GM19099 (cell line): Measurements from ENCODE around the gene ZMYM2.

Source experiments
- POLR2A ChIP-seq: IDR thresholded peaks from 3 replicates; pipeline ENCODE4 v1.6.1; 2011; ENCODE audit warnings: low read depth; ENCODE audit not compliant: insufficient read length; ENCODE audit errors: extremely low read depth

Gene ZMYM2

DNA sequence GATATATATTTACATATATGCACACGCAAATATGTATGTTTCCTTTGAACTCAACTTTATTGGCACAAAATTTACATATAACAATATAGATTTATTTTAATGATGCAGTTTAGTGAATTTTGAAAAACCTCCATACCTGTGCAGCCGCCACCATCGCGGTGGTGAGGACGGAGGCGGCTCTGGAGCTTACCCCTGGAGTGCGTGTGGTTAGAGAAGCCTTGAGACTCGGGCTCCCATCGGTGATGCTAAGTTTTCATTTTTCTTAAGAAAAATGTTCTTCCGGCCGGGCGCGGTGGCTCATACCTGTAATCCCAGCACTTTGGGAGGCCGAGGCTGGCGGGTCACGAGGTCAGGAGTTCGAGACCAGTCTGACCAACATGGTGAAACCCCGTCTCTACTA, 170.5 kb downstream of the ZMYM2 start:
- TF ChIP-seq POLR2A: no peak

DNA sequence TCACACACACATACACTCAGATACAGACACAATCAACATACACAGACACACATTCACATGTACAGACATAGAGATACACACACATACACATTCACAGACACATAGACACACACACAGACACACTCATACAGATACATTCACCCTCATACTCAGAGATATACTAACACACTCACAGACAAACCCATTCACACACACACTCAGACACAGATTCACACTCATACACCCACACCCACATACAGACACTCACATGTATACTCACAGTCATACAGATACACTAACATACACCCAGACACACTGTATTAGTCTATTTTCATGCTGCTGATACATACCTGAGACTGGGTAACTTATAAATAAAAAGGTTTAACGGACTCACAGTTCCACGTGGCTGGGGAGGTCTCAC, 171.5 kb downstream of the ZMYM2 start:
- no peak for TF ChIP-seq POLR2A

DNA sequence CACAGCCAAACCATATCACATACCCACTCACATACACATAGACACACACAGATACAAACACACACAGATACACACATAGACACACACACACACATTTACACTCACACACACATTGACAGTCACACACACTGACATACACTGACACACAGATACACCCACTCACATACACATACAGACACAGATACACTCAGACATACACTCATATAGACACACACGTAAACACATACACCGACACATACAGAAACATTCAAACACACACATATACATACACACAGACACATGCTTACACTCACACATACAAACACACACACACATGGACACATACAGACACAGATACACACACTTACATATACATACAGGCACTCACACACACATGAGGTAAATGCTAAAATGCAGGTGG, 172.1 kb downstream of the ZMYM2 start:
- no peak for TF ChIP-seq POLR2A

- no peak for TF ChIP-seq POLR2A
Measured at GRCh38 chr13:20131057-20131832, 172.7 kb downstream of the ZMYM2 start.

- TF ChIP-seq POLR2A: no peak
Measured at GRCh38 chr13:20132052-20132634, 173.6 kb downstream of the ZMYM2 start.

- no peak for TF ChIP-seq POLR2A
Measured at GRCh38 chr13:20134732-20135131, 176.2 kb downstream of the ZMYM2 start.

DNA sequence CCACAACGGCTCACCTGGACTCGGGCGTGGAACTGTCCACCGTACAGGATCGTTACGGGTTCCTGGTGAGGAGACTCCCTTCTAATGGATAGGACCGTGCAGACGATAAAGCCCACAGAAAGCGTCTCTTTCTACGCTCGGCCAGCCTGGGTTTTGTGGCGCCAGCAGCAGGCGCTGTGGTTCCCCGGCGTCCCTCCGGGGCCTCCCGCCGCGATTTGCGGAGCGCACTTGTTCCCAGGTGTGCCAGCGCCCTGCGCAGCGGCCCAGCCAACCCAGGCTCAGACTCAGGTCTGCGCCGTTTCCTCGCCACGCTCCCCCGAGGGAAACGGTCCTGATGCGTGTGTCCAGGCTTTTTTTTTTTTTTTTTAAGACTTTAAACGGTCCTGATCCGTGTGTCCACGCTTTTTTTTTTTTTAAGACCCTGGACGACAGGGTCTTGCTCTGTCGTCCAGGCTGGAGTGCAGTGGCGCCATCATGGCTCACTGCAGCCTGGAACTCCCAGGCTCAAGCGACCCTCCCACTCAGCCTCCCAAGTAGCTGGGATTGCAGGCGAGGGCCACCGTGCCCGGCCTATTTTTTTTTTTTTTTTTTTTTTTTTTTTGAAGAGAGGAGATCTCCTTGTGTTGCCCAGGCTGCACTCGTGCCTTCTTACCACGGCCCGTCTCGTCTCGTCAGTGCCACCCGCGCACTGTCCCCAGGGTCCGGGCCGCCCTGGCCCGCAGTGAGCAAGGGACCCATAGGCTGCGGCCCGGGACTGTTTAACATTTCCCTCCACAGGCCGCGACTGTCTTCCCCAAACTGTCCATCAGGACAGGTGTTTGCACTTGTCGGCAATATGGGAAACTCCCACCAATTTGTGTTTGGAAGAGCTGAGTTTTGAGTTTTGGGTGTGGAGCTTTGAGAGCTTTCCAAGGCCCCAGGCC, 178.5 kb downstream of the ZMYM2 start:
- TF ChIP-seq POLR2A: no peak

DNA sequence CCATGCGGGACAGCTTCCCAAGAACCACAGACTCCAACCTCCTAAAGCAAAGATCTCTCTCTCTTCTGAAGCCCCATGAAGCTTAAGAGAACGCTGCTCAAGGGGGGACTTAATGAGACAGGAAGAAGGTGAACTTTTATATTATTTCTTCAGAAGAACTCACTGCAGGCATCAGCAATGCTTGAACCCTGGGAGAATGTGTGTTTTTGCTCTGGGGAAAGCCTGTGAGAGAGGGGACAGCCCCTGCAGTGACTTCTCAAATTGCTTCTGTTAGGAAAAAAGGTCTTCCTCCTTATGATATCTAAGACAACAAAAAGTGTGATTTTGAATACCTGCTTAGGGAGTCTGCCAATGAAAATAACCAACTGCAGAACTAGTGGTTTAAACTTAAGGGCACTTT, 179.3 kb downstream of the ZMYM2 start:
- no peak for TF ChIP-seq POLR2A

GRCh38 chr13:20140487-20140886, 182.0 kb downstream of the ZMYM2 start:
- no peak for TF ChIP-seq POLR2A
